GM19043 (cell line): Measurements from ENCODE around the gene MEF2A.
"Not testable (repeated sequence)": the region's sequence is repeated elsewhere in the genome, so short reads cannot be mapped to it uniquely, and the experiment has no call there.

Experiments
- ATAC-seq: cut with Tn5 transposase; IDR thresholded peaks from one replicate; pipeline ENCODE4 v1.9.1; 2021; ENCODE audit warnings: low read depth; ENCODE audit not compliant: unreplicated experiment

Gene MEF2A

GRCh38 chr15:99635145-99635544 lies 69.4 kb downstream of the MEF2A start:
- ATAC-seq: no peak

- peak; percentile 52 for ATAC-seq
Observed at GRCh38 chr15:99635794-99636193, 70.0 kb downstream of the MEF2A start.

- no peak for ATAC-seq
Observed at GRCh38 chr15:99644913-99645542, 79.2 kb downstream of the MEF2A start.

DNA sequence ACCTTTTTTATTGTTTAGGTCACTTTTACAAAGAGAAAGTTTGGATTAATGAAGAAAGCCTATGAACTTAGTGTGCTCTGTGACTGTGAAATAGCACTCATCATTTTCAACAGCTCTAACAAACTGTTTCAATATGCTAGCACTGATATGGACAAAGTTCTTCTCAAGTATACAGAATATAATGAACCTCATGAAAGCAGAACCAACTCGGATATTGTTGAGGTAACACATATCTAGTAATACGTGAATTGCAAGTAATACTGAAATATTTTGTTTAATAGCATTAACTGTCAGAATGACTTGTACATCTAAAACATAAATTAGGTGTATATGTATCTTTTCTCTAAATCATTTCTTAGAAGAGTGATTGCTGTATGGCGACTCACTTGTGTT lies 79.8 kb downstream of the MEF2A start:
- ATAC-seq: no peak

GRCh38 chr15:99645951-99646350 lies 80.2 kb downstream of the MEF2A start:
- no peak for ATAC-seq

DNA sequence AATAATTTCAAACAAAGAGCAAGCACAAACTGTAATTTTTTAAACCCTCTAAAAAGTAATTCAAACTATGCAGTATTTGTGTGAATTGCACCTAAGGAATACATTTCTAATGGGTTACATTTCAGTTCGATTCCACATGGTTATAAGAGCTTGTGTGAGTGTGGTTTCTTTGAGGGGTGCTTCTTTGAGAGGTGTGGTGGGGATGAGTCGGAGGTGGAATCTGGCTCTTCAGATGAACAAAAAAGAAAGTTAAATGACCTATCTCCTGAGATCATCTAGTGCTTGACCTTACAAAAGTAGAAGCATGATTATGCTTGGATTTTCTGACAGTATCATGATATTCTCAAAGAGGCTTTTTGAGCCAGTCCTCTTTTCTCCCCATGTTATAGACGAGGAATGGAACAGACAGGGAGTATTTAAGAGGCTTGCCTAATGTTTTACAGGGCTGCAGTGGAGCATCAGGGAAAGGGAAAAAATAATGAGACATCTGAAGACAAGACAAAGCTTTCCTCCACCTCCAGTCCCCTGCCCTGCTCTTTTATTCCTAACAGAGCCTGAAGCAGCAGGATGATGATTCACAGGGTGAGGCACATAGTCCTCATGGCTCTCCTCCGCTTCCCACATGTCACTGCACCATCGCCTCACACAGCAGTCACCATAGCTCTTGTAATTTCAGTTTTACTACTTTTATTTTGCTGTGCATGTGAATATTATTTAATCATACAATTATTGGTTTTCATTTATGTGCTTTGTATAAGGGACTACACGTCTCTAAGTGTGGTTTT lies 85.4 kb downstream of the MEF2A start:
- ATAC-seq: no peak

DNA sequence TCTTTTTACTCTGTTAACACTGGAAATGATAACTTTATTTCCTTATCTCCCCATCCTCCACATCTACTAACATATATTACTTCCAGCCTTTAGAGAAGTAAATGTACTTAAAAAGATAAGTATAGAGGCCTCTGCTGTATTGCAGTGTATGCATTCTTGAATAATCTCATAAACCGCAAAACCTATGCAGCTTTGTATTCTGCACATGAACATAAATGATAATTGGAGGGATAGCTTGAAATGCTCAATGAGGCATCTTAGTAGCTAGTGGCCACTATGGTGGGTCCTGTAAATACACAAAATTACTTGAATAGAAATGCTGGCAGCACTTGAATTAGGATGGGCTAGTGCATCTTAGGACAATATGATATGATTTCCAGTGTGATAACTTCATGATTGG lies 90.4 kb downstream of the MEF2A start:
- ATAC-seq: no peak

DNA sequence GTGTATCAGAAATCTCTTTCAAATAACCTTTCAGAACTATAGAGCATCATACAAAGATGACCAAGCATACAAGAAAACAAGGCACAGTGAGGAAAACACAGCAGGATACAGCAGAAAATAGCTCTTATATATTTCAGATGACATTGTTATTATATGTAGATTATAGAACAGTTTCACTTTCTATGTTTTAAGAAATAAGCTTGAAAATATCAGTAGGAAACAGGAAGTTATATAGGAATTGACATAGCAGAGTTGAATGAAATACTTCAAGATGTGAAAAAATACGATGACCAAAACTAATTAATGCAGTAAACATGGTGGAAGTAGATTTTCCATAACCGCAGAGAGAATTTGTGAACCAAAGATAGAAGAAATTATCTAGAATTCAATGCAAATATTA lies 92.2 kb downstream of the MEF2A start:
- ATAC-seq: no peak

DNA sequence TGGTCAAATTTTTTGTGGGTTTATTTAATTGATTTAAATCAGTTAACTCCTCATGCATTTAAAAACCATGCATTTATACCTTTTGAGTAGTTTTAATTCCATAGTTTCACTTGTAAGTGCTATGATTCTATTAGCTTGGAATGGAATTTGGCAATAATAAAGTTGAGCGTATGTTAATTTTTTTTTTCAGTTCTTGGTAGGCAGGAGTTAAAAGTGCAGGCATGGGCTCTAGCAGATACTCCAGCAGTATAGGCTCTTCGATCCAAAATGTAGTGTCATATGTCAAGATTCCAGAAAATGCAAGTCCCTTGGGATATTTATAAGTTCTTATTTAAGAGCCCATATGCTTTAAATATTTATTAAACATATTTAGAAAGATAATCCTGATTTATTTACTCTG lies 97.1 kb downstream of the MEF2A start:
- ATAC-seq: no peak

DNA sequence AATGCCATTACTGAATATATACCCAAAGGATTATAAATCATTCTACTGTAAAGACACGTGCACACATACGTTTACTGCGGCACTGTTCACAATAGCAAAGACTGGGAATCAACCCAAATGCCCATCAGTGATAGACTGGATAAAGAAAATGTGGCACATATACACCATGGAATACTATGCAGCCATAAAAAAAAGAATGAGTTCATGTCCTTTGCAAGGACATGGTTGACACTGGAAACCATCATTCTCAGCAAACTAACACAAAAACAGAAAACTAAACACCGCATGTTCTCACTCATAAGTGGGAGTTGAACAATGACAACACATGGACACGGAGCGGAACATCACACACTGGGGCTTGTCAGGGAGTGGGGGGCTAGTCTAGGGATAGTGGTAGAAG lies 100.3 kb downstream of the MEF2A start:
- not testable (repeated sequence) for ATAC-seq

DNA sequence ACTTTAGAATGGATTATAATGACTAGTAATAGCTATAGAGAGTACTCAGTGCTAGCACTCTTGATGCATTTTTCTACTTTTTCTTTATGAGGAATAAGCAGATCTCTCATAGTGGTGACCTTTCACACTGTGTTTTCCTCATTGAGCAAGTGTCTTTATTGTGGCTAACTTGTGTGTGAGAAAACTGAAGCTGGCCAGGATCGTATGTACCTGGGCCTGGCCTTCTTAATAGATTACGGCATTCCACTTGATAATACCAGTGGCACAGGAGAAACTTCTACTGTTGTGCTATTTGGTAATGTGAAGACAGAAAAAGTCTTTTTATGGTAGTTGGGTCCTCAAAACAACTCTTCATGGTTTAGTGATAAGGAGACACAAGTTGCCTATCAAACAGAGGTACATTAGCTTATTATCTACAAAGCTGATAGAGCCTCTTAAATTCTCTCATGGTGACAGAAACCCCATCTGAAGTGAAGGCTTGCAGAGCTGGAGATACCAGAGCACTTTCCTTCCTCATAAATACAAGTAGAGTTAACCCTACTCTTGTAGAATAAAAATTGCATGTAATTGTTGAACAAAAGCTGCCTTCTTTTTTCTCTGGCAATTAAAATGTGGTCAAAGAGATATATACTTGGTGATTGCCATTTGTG lies 102.9 kb downstream of the MEF2A start:
- ATAC-seq: no peak

- no peak for ATAC-seq
Observed at GRCh38 chr15:99669250-99669649, 103.5 kb downstream of the MEF2A start.

DNA sequence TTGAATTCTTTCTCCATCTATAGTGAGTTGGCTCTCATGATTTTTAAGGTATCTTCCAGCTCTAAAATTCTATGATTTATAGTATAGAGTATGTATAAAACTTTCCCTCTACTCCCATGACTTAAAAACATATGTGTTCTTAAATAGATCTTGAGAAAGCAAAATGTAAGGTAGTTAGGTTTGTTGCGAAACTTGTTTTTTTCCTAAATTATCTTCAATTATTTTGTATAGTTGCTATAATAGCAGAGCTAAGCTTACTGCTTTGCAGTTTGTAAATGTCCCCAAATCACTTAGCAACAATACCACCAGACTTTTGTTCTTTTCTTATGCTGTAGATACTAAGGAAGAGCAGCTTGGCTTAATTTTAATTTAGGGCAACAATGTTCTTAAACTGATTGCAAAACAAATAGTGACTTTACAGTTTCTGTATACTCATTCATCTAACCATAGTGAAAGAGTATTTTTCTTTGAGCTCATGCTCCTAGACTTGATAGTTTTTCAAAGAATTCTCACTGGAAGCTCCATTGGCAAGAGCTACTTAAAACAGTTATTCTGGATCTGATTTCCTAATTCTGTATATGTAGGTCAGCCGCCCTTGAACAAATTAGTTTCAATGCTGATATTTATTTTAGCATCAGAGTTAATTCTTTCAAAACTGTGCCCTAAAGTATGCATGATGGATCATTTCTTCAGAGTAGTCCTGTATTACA lies 106.3 kb downstream of the MEF2A start:
- no peak for ATAC-seq

DNA sequence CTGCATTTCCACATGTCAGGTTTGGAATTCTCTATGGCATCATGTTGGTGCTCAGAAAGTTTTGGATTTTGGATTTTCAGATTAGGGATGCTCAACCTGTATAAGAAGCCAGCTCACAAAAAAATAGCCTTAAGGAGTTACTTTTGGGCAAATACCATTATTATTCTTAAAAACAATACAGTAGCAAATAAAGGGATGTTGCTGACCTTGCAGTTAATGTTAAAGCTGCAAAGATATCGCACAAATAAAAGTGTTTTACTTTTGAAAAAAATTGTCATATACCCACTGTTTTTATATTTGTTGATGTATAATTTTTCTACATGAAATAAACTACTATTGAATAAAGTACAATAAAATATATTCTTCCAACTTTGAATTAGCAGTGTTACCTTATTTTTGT lies 107.3 kb downstream of the MEF2A start:
- no peak for ATAC-seq

- ATAC-seq: no peak
Observed at GRCh38 chr15:99674279-99674678, 108.5 kb downstream of the MEF2A start.

GRCh38 chr15:99677540-99678134 lies 111.9 kb downstream of the MEF2A start:
- ATAC-seq: peak; percentile 58

- no peak for ATAC-seq
Observed at GRCh38 chr15:99680276-99680675, 114.5 kb downstream of the MEF2A start.

DNA sequence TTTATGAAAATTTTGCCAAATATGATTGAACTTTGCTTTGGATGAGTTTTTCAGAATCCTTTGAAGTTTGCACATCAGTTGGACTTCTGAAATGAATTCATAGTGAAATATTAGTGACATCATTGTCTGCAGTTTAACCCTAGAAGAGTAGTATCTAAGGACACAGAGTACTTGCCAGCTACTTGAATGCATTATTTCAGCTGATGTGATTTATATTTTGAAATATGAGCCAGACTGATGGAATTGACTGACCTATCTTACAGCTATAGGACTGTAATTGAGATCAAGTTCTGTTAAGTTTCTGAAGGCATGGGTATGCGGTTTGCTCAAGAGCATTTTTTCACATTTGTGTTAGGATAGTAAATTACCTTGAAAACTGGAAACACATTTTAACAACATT lies 116.2 kb downstream of the MEF2A start:
- ATAC-seq: no peak

GRCh38 chr15:99682455-99682854 lies 116.7 kb downstream of the MEF2A start:
- ATAC-seq: no peak

GRCh38 chr15:99683000-99683670 lies 117.4 kb downstream of the MEF2A start:
- no peak for ATAC-seq
